Osteoblast (primary cell): ENCODE measurements around the gene SBNO2. TPM values are rescaled to one million over a fixed set of nuclear protein-coding genes. Genes with fewer than 3 reads are reported as not detected.

Experiments
- DNase-seq: peaks from one replicate; pipeline ENCODE4 v3.0.0; 2011; ENCODE audit warnings: low spot score, mixed read lengths; ENCODE audit not compliant: insufficient read length; ENCODE audit errors: missing footprints
- H2AFZ ChIP-seq: 2 replicates; pipeline ENCODE4 v1.6.0; 2011; ENCODE audit warnings: mild to moderate bottlenecking, low read length
- H3K27ac ChIP-seq: 2 replicates; pipeline ENCODE4 v1.5.1; 2011; ENCODE audit warnings: mild to moderate bottlenecking, low read depth, low read length, moderate library complexity
- H3K27me3 ChIP-seq: 2 replicates; pipeline ENCODE4 v1.6.0; 2012; ENCODE audit warnings: mild to moderate bottlenecking, control low read depth, inconsistent platforms, low read length, moderate library complexity; ENCODE audit not compliant: insufficient read depth
- H3K36me3 ChIP-seq: 2 replicates; pipeline ENCODE4 v1.5.1; 2011; ENCODE audit warnings: mild to moderate bottlenecking, low read length, control low read depth, moderate library complexity; ENCODE audit not compliant: insufficient read depth
- H3K4me1 ChIP-seq: 2 replicates; pipeline ENCODE4 v1.5.1; 2011; ENCODE audit warnings: mild to moderate bottlenecking, low read length, control low read depth, moderate library complexity; ENCODE audit not compliant: insufficient read depth
- H3K4me2 ChIP-seq: 2 replicates; pipeline ENCODE4 v1.6.0; 2011; ENCODE audit warnings: mild to moderate bottlenecking, low read length; ENCODE audit not compliant: insufficient read depth
- H3K4me3 ChIP-seq: fragments of 200-600 bp; sonication (generic); 3 replicates; pipeline ENCODE4 v1.5.1; 2012; ENCODE audit warnings: mild to moderate bottlenecking, low read length, inconsistent platforms; ENCODE audit not compliant: insufficient read depth
- H3K79me2 ChIP-seq: 2 replicates; pipeline ENCODE4 v1.6.0; 2012; ENCODE audit warnings: mild to moderate bottlenecking, low read length, control low read depth, inconsistent platforms; ENCODE audit not compliant: insufficient read depth
- H3K9me3 ChIP-seq: 2 replicates; pipeline ENCODE4 v1.5.1; 2011; ENCODE audit warnings: low read depth, low read length, control low read depth
- H4K20me1 ChIP-seq: 2 replicates; pipeline ENCODE4 v1.6.0; 2012; ENCODE audit warnings: mild to moderate bottlenecking, low read length, control low read depth; ENCODE audit not compliant: insufficient read depth
- total RNA-seq: library from RNA; depleted of rRNA; stranded (reverse); fragments of >200 nt; gene quantifications from 2 replicates; pipeline ENCODE4 v1.2.3, GENCODE V29; 2012
- TF ChIP-seq, protein P1 (sequence below): IDR thresholded peaks from 2 replicates; pipeline ENCODE4 v1.5.1; 2011; ENCODE audit warnings: mild to moderate bottlenecking, low read depth, low read length, moderate library complexity; ENCODE audit errors: extremely low read depth

The SBNO2 gene
- total RNA-seq, 1 donor: 69.1 TPM

DNA sequence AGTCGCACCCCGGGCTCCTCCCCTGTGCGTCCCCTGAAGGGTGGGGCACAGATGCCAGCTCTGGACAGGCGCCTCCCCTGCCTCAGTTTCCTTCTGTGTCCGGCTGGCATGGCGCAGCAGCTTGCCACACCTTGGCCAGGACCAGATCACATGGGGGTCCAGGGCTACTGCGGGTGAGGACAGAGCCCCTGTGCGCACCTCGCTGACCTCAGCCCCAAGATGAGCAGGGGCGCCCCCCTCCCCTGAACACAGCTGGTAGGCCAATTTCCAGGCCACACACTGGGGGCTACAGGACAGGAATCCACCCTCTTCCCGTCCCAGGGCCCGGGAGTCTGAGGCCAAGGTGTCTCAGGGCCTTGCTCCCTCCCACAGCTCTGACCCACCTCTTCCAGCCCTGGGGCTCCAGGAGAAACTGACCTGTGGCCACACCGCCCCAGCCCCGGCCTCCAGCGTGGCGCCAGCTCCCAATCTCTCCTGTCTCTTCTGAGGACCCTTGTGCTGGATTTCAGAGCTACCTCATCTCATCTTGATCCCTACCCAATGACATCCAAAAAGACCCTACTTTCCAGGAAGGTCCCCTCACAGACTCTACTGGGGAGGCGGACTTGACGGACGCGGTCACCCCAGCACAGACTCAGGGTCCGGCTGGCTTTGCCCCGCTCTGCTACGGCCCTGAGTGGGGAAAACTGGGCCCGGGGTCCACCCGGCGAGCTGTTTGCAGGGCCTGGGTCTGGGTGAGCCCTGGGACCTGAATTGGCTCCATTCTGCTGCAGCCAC is 28.2 kb downstream of the SBNO2 start:
- peaks cover 26% of the 10 kb centered on the region for H3K79me2 ChIP-seq
- H3K4me3 ChIP-seq: no peak overlapping the region
- H2AFZ ChIP-seq: no peak overlapping the region
- H3K4me2 ChIP-seq: no peak overlapping the region
- TF ChIP-seq, protein P1, sequence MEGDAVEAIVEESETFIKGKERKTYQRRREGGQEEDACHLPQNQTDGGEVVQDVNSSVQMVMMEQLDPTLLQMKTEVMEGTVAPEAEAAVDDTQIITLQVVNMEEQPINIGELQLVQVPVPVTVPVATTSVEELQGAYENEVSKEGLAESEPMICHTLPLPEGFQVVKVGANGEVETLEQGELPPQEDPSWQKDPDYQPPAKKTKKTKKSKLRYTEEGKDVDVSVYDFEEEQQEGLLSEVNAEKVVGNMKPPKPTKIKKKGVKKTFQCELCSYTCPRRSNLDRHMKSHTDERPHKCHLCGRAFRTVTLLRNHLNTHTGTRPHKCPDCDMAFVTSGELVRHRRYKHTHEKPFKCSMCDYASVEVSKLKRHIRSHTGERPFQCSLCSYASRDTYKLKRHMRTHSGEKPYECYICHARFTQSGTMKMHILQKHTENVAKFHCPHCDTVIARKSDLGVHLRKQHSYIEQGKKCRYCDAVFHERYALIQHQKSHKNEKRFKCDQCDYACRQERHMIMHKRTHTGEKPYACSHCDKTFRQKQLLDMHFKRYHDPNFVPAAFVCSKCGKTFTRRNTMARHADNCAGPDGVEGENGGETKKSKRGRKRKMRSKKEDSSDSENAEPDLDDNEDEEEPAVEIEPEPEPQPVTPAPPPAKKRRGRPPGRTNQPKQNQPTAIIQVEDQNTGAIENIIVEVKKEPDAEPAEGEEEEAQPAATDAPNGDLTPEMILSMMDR: no peak
- H3K4me1 ChIP-seq: no peaks in the 10 kb centered on the region
- peaks cover 49% of the 10 kb centered on the region for H3K36me3 ChIP-seq
- DNase-seq: no peak
- no peak overlapping the region for H3K27ac ChIP-seq
- H3K9me3 ChIP-seq: no peaks in the 10 kb centered on the region
- peaks cover 13% of the 10 kb centered on the region for H4K20me1 ChIP-seq
- H3K27me3 ChIP-seq: no peaks in the 10 kb centered on the region

DNA sequence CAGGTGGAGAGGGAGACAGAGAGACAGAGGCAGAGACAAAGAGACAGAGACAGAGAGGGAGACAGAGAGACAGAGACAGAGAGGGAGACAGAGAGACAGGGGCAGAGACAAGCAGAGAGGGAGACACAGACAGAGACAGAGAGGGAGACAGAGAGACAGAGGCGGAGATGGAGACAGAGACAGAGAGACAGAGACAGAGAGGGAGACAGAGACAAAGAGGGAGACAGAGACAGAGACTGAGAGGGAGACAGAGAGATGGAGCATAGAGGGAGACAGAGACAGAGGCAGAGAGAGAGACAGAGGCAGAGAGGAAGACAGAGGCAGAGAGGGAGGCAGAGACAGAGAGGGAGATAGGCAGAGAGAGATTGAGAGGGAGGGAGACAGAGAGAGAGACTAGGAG is 29.3 kb downstream of the SBNO2 start:
- H3K79me2 ChIP-seq: peaks cover 17% of the 10 kb centered on the region
- H3K9me3 ChIP-seq: no peaks in the 10 kb centered on the region
- DNase-seq: no peak
- peak overlapping the region; percentile 12 for H3K27ac ChIP-seq
- H3K4me3 ChIP-seq: no peak overlapping the region
- H4K20me1 ChIP-seq: peaks cover 12% of the 10 kb centered on the region
- no peak overlapping the region for H3K4me2 ChIP-seq
- H2AFZ ChIP-seq: no peak overlapping the region
- TF ChIP-seq, protein P1: no peak
- no peaks in the 10 kb centered on the region for H3K27me3 ChIP-seq
- H3K36me3 ChIP-seq: peaks cover 46% of the 10 kb centered on the region
- H3K4me1 ChIP-seq: no peaks in the 10 kb centered on the region

DNA sequence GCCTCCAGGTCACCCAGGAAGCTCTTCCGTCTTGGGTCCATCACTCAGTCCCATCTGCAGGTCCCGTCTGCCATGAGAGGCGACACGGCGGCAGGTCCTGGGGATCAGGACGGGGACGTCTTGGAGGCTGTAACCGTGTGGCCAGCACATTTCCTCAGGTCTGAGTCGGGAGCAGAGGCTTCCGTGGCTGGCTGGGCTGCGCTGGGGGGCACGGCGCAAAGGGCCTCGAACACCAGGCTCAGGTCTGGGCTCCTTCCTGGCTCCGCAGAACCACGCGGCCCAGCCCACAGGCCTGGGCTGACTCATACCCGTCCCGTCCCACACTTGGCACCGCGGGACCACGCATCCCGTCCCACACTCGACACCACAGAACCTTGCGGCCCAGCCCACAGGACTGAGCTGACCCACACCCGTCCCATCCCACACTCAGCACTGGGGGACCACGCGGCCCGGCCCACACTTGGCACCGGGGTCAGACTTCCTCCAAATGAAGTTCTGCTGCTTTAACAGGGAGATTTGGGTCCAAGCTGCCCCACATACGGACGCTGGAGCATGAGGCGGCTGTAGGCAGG is 30.2 kb downstream of the SBNO2 start:
- H3K36me3 ChIP-seq: peaks cover 40% of the 10 kb centered on the region

DNA sequence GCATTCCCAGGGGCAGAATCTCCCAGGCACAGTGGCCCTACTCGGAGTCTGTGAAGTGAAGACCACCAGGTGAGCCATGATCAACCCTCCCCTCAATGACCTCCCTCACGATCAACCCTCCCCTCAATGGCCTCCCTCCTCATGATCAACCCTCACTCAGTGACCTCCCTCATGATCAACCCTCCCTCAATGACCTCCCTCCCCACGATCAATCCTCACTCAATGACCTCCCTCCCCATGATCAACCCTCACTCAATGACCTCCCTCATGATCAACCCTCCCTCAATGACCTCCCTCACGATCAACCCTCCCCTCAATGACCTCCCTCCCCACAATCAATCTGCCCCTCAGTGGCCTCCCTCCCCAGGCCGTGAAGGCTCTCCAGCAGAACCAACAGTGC is 32.1 kb downstream of the SBNO2 start:
- H3K4me3 ChIP-seq: no peak overlapping the region
- TF ChIP-seq, protein P1: no peak
- no peaks in the 10 kb centered on the region for H3K9me3 ChIP-seq

More for the DNA sequence above, 30.2 kb downstream of the SBNO2 start:
- Histone ChIP-seq H3K9me3 (no peaks in the 10 kb centered on the region), H4K20me1 (peaks cover 10% of the 10 kb centered on the region), H3K4me2 (no peak overlapping the region), H2AFZ (no peak overlapping the region), H3K27me3 (no peaks in the 10 kb centered on the region), H3K4me3 (no peak overlapping the region), H3K4me1 (no peaks in the 10 kb centered on the region), H3K79me2 (peaks cover 10% of the 10 kb centered on the region), H3K27ac (no peak overlapping the region)
- DNase-seq: no peak
- TF ChIP-seq, protein P1: no peak

More for the DNA sequence above, 32.1 kb downstream of the SBNO2 start:
- Histone ChIP-seq H3K4me1 (no peaks in the 10 kb centered on the region), H3K27me3 (no peaks in the 10 kb centered on the region), H3K79me2 (peaks cover 12% of the 10 kb centered on the region), H3K36me3 (peaks cover 40% of the 10 kb centered on the region), H3K4me2 (no peak overlapping the region), H2AFZ (no peak overlapping the region), H3K27ac (no peak overlapping the region), H4K20me1 (peaks cover 15% of the 10 kb centered on the region)
- no peak for DNase-seq
